Measurements from ENCODE around the gene SETD1A. TPM values are rescaled to one million over a fixed set of nuclear protein-coding genes. Genes with fewer than 3 reads are reported as not detected.

SETD1A gene
- total and polyA plus RNA-seq, 2 of the 8 experiments (the other 6 are each of a cell fraction or from before 2014, with no cell fraction given): 4.8 to 29.0 TPM

DNA sequence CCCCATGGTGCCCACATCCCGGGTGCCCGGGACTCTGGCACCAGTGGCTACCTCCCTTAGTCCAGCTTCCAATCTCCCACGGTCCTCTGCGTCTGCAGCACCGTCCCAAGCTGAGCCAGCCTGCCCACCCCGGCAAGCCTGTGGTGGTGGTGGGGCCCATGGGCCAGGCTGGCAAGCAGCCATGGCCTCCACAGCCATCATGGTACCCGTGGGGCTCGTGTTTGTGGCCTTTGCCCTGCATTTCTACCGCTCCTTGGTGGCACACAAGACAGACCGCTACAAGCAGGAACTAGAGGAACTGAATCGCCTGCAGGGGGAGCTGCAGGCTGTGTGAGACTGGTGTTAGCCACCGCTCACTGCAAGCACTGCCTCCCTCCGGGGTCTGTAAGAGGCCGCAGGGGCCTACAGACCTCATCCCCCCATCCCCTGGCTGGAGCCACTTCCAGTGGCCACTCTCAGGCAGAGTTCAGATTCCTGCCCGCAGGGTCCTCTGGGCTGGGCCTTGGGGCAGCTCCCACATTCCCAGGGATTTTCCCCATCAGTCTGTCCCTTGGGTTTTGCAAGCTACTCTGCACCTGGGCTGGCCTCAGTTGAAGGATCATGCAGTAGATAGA is 3.9 kb upstream of the SETD1A start:
- ChIA-PET CTCF (ENCODE audit: partially characterized antibody) (interaction anchor here (0.6 to 4.1 kb wide), 35 partner anchors 8 to 915 kb away, joined by 3 to 39 read pairs (median 4); partner anchors contain the start of gene HSD3B7), POLR2A (ENCODE audit: partially characterized antibody) (interaction anchor here (0.6 to 3.3 kb wide), 23 partner anchors 9 to 920 kb away, joined by 3 to 26 read pairs (median 4); partner anchors contain the start of genes FBXL19, FUS, HSD3B7 and PRSS8)
- Histone ChIP-seq H3K79me2 (ENCODE audit: control insufficient read depth in 1 of 2, insufficient read depth in 2 of 2, low read length in 2 of 2) (peaks cover 0 to 3% of the 10 kb centered on the region in 2 experiments; a peak in 2 of 4 replicates), H3K4me3 (ENCODE audit: extremely low read depth in 1 of 4, insufficient read depth in 2 of 4, low read depth in 3 of 4, low read length in 4 of 4) (no peak overlapping the region), H2BK5ac (ENCODE audit: low read depth, low read length) (no peak overlapping the region), H2BK15ac (ENCODE audit: low read length) (no peak overlapping the region), H2AFZ (ENCODE audit: low read length) (no peak overlapping the region), H3K4me1 (replicated peaks in 1 of 4; ENCODE audit: control insufficient read depth in 3 of 4, insufficient read depth in 4 of 4, low read length in 3 of 4) (peaks cover 0 to 19% (median 11%) of the 10 kb centered on the region in 4 experiments; a peak in 5 of 7 replicates), H2AK5ac (ENCODE audit: low read depth, low read length) (no peak overlapping the region), H3K27ac (ENCODE audit: low read depth, low read length) (no peak overlapping the region), H3K36me3 (ENCODE audit: control insufficient read depth in 2 of 4, insufficient read depth in 4 of 4, low read length in 3 of 4) (no peaks in the 10 kb centered on the region), H4K20me1 (replicated peaks in 1 of 2; ENCODE audit: control insufficient read depth in 1 of 2, insufficient read depth in 2 of 2, low read length in 2 of 2) (peaks cover 3 to 11% of the 10 kb centered on the region in 2 experiments), H3K79me1 (ENCODE audit: low read depth, low read length) (no peaks in the 10 kb centered on the region; the same call in 1 of the 2 replicates), H4K8ac (ENCODE audit: extremely low read depth, insufficient read depth, low read length) (no peak overlapping the region; the same call in 1 of the 2 replicates), H3K9ac (replicated peaks in 1 of 4; ENCODE audit: extremely low read depth in 1 of 4, low read depth in 3 of 4, low read length in 3 of 4) (no peak overlapping the region), H3K27me3 (replicated peaks in 1 of 4; ENCODE audit: control insufficient read depth in 3 of 4, extremely low read depth in 1 of 4, insufficient read depth in 3 of 4, low read length in 3 of 4) (no peaks in the 10 kb centered on the region), H4K91ac (replicated peaks; ENCODE audit: insufficient read length, low read length) (no peak overlapping the region), H2BK20ac (ENCODE audit: low read length) (no peak overlapping the region), H3K23ac (ENCODE audit: insufficient read length) (no peak overlapping the region), H3K4me2 (ENCODE audit: insufficient read depth in 1 of 2, low read depth in 2 of 2, low read length in 2 of 2) (0 out of 4 replicates have a peak overlapping the region, but pooled peaks of 1 of the 2 experiments have one; percentile 10), H3K14ac (ENCODE audit: insufficient read length) (no peak overlapping the region), H3K18ac (ENCODE audit: extremely low read depth, low read length) (0 out of 2 replicates have a peak overlapping the region, but pooled peaks have one; percentile 13), H2BK12ac (ENCODE audit: low read depth, low read length) (peak overlapping the region; percentile 64; the same call in 1 of the 2 replicates), H3K4ac (replicated peaks; ENCODE audit: insufficient read length, low read depth, low read length) (no peak overlapping the region), H4K5ac (ENCODE audit: insufficient read length, low read depth, low read length) (no peak overlapping the region), H3K56ac (replicated peaks; ENCODE audit: insufficient read length, low read depth, low read length) (no peak overlapping the region), H3K9me3 (ENCODE audit: insufficient read depth in 2 of 2, low read depth in 1 of 2, low read length in 1 of 2) (no peaks in the 10 kb centered on the region), H2BK120ac (replicated peaks; ENCODE audit: low read depth, low read length) (no peak overlapping the region), H3K23me2 (ENCODE audit: low read depth, low read length) (peaks cover 11% of the 10 kb centered on the region)
- peak; percentile 86 to 87 for DNase-seq (ENCODE audit: low read depth in 1 of 2, low spot score in 2 of 2)
- 42% methylated on average over 15 of the region's 15 CpGs; no CpG with 5 or more reads in 1 of the 2 experiments for WGBS, 2 experiments (ENCODE audit: extremely low coverage in 1 of 2, insufficient coverage in 1 of 2, insufficient read length in 1 of 2, insufficient replicate concordance in 2 of 2, low coverage in 1 of 2, low lambda C conversion rate in 2 of 2, missing lambda C conversion rate in 1 of 2)
- peak; percentile 19 for FAIRE-seq

Data from H1 (cell line).